Ecto neural progenitor cell (in vitro differentiated cells): ENCODE results near the gene DRAM2.
"Not testable (repeated sequence)": the region's sequence is repeated elsewhere in the genome, so short reads cannot be mapped to it uniquely, and the experiment has no call there.

ENCODE experiments used
- DNase-seq: peaks from one replicate; pipeline ENCODE4 v3.0.0-alpha.2; 2018; ENCODE audit warnings: low spot score

DRAM2 gene

DNA sequence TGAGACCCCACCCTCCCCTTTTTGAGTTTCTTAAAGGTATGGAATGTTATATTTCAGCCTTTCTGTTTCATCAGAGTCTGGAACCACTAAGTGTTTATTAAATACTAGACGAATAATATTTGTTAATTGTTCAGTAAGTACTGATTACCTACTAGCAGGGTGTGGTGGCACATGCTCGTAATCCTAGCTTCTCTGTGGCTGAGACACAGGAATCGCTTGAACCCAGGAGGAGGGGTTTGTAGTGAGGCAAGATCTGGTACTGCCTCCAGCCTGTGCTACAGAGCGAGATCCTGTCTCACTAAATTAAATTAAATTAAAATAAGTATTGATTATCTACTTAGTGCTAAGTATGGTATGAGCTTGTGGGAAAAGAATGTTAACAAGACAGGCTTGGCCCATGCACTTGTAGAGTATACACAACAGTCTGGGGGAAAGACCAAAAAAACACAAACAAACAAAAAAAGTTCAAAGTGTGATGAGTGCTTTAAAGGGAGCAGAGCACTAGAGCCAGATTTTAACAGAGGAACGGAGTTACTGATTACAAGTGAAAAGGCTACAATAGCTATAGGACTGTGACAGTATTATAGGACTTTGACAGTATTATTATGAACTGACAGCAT, 2.6 kb upstream of the DRAM2 start:
- no peak for DNase-seq

- no peak for DNase-seq
Measured at GRCh38 chr1:111141245-111142220, 1.6 kb upstream of the DRAM2 start.

- no peak for DNase-seq
Measured at GRCh38 chr1:111140680-111140967, 731 bp upstream of the DRAM2 start.

DNA sequence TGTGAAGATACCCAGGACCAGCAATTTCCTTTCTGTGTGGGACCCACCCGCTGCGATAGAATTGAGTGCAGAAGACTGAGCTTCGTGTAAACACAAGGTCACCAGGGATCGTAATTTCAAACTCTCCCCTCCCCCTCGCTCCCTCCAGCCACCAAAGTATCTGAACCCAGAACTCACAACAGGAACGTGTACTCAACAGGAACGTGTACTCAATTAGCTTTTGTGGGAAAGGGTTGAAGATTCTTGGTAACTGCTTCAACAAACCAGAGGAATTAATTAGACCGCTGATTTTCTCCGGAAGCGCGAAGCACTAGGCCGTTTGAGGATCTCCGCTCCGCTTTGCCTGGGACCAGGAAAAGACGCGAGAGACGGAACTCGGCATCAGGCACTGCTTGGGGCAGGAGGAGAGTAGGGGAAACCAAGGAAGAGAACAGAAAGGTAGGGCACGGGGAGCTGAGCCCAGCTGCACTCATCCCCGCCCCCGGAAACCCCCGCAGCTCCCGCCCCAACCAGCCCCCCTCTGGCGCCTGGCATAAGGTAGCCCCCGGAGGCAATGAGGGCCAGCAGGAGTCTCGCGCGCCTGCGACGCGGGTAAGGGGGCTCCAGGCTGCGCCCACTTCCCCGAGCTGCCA, 453 bp downstream of the DRAM2 start:
- no peak for DNase-seq

GRCh38 chr1:111133866-111134265, 6.0 kb downstream of the DRAM2 start:
- no peak for DNase-seq

DNA sequence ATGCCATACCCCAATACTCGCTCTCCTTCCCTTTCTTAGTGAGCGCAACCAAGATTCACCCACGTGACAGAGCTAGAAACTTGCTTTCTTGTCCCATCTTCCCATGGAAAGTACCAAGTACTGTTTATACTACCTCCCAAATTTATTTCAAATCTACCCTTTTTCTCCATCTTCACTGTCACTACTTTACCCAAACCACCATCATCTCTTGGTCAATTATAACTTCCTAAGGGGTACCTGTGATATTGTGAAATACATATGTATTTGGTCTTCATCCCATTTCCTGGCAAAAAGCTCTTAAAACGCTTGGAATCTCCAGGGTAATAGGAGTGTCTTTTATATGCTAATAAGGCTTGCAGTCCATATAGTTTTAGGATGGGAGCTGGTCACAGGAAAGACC, 8.2 kb downstream of the DRAM2 start:
- DNase-seq: no peak

GRCh38 chr1:111129376-111129775, 10.5 kb downstream of the DRAM2 start:
- no peak for DNase-seq

- DNase-seq: no peak
Measured at GRCh38 chr1:111127923-111128643, 11.8 kb downstream of the DRAM2 start.

DNA sequence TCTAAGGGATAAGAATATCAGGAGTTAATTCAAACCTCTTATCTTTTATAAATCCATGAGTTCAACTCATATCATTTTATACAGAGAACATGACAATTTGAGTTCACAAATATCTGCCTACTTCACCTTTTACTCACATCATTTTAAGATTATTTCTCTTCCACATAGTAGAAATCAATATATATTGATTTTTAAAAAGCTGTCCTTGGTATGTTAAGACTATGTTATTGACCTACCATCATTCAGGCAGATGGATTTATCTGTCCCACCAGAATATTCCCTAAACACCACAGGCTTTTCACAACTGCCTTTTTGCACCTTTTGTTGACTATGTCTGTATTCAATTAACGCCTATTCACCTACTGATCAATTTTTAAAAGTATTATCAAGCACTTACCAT, 13.5 kb downstream of the DRAM2 start:
- no peak for DNase-seq

DNA sequence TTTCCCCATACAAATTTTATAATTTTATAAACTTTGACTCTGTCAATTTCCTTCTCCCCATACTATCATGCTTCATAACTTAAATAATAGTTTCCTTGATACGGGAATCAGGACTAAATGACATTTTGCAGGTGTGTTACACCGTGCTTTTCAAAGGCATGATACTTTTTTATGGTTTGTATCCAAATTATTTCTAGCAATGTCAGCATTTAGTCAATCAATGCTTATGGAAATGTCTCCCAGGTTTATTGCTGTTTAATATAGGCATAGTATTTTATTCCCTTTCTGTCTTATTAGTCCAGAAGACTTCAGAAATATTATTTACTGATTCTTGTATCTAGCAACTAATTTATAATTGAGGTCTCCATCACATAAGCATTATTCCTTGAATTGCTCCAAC, 23.4 kb downstream of the DRAM2 start:
- no peak for DNase-seq

GRCh38 chr1:111110197-111110899, 29.5 kb downstream of the DRAM2 start:
- DNase-seq: no peak

GRCh38 chr1:111104981-111105380, 34.9 kb downstream of the DRAM2 start:
- no peak for DNase-seq

DNA sequence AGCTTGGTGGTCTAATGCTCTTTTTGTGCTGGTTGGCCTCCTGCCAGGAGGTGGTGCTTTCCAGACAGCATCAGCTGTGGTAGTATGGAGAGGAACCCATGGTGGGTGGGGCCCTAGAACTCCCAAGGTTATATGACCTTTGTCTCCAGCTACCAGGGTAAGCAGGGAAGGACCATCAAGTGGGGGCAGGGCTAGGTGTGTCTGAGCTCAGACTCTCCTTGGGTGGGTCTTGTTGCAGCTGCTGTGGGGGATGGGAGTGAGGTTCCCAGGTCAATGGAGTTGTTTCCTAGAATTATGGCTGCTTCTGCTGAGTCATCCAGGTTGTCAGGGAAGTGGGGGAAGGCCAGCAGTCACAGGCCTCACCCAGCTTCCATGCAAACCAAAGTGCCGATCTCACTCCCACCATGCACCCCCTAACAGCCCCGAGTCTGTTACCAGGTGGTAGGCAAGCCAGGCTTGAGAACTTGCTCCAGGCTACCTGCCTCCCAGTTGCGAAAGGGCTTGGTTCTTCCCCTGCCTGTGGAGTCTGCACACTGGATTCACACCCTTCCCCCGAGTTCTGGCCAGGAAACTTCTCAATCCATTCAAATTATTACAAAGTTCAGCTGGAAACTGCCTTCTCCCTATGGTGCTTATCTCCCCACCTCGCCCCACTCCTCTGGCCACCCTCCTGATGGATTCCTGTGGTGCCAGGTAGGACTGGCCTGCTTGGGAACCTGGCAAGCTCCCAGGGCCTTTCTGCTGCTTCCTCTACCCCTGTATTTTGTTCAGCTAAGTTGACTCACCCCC, 37.8 kb downstream of the DRAM2 start:
- no peak for DNase-seq

DNA sequence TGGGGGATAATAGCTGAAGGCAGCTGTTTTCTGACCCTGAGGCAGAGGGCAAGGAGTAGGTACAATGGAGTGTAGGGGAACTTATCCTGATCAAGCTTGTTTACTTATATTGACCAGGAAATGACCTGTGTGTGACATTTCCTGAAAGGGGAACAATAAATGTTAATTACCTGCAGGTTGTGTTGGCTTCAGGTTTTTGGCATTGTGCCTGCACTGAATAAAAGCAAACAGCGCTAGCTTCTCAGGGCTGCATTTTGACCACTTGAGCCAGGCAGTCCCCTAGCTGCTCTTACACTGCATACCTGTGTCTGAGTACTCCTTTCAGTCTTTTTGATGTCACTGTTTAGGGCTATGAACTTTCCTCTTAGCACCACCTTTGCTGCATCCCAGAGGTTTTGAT, 40.6 kb downstream of the DRAM2 start:
- no peak for DNase-seq

- DNase-seq: no peak
Measured at GRCh38 chr1:111097356-111098099, 42.4 kb downstream of the DRAM2 start.

DNA sequence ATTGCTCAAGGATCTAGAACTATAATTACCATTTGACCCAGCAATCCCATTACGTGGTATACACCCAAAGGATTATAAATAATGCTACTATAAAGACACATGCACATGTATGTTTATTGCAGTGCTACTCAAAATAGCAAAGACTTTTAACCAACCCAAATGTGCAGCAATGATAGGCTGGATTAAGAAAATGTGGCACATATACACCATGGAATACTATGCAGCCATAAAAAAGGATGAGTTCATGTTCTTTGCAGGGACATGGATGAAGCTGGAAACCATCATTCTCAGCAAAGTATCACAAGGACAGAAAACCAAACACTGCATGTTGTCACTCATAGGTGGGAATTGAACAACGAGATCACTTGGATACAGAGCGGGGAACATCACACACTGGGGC, 44.5 kb downstream of the DRAM2 start:
- DNase-seq: not testable (repeated sequence)

- no peak for DNase-seq
Measured at GRCh38 chr1:111089638-111090037, 50.3 kb downstream of the DRAM2 start.

DNA sequence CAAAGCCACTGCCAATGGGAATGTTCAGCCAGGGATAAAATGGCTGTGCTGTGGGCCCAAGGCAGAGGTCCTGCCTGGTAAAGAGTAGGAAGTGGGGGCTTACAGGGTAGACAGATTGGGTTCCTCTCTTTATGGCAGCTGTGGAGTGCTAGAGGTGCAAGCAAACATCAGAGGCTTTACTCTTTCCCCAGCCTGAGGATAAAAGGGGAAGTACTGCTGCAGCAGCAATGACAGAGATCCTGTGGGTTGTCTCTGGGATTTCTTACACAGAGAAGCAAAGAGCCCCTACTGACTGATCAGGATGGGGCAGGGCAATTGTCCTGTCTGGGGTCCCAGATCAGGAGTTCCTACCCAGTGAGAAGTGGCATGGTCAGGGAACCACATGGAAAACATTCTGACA, 54.2 kb downstream of the DRAM2 start:
- DNase-seq: no peak

DNA sequence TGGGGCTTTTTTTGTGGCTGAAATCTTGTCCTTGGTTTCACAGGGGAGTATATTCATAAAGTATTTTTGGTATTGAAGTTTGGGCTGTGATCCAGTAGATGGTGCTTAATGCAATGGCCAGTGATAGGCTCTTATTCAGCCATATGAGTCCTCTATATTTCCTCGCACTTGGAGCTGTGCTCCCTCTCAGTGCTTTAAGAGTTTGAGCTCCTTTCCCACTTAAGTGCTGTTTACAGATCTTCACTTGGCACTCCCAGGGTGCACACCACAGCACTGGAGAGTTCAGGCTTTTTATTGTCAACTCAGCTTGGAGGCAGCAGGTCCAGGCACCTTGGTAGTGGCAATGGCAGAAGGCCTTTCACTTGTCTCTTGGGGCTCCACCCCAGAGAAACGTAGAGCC, 54.9 kb downstream of the DRAM2 start:
- DNase-seq: no peak

GRCh38 chr1:111082421-111083203, 57.3 kb downstream of the DRAM2 start:
- DNase-seq: no peak
